Measurements from ENCODE around the gene GHDC. TPM values are rescaled to one million over a fixed set of nuclear protein-coding genes. Genes with fewer than 3 reads are reported as not detected.
A peak's percentile ranks its signal among the peaks of the same experiment; 100 is the strongest.
"Not testable (repeated sequence)": the region's sequence is repeated elsewhere in the genome, so short reads cannot be mapped to it uniquely, and the experiment has no call there.

The GHDC gene
- total and polyA plus RNA-seq, 2 donors (not counting 3 experiments of a cell fraction or from before 2014, with no cell fraction given): 9.8 to 11.2 TPM

- Histone ChIP-seq H3K27me3 (ENCODE audit: control insufficient read depth in 2 of 2, insufficient read depth in 2 of 2, low read length in 2 of 2) (no peaks in the 10 kb centered on the region), H3K9me3 (replicated peaks; ENCODE audit: control insufficient read depth, insufficient read depth, low read length) (no peaks in the 10 kb centered on the region), H3K4me1 (ENCODE audit: control insufficient read depth, extremely low read depth, insufficient read depth, low read length) (peaks cover 1% of the 10 kb centered on the region), H2AFZ (ENCODE audit: low read depth, low read length) (no peak overlapping the region), H3K9me1 (replicated peaks; ENCODE audit: control insufficient read depth, extremely low read depth, insufficient read depth, low read length) (no peaks in the 10 kb centered on the region), H3K79me2 (ENCODE audit: control insufficient read depth, insufficient read depth, low read length) (no peaks in the 10 kb centered on the region), H3K36me3 (ENCODE audit: control insufficient read depth in 2 of 2, extremely low read depth in 1 of 2, insufficient read depth in 2 of 2, low read length in 2 of 2) (peaks cover 5 to 29% of the 10 kb centered on the region in 2 experiments), H3K4me3 (replicated peaks in 1 of 3; ENCODE audit: insufficient read depth in 1 of 3, low read depth in 1 of 3, low read length in 3 of 3) (no peak overlapping the region), H3K27ac (ENCODE audit: insufficient read depth, low read depth, low read length) (no peak overlapping the region), H3K4me2 (ENCODE audit: insufficient read depth, low read length) (no peak overlapping the region), H3K9ac (replicated peaks; ENCODE audit: extremely low read depth, insufficient read depth, low read length) (no peak overlapping the region), H4K20me1 (replicated peaks; ENCODE audit: control insufficient read depth, extremely low read depth, insufficient read depth, low read length) (no peaks in the 10 kb centered on the region)
- ChIA-PET POLR2A (interaction anchor here (0.6 to 0.7 kb wide), 4 partner anchors 88 to 305 kb away, joined by 3 to 7 read pairs (median 4); no protein-coding TSS in a partner anchor), CTCF (interaction anchor here (0.6 to 2.8 kb wide), 80 partner anchors 9 to 975 kb away, joined by 3 to 107 read pairs (median 5); partner anchors contain the start of genes CAVIN1, GHDC, KCNH4 and ODAD4)
- TF ChIP-seq POLR2AphosphoS5 (IDR thresholded peaks at IDR 0.05; ENCODE audit: insufficient read depth, low read depth, low read length) (no peak), GATA2 (IDR thresholded peaks at IDR 0.05; ENCODE audit: insufficient read depth, insufficient read length, low read depth, low read length) (no peak), MYC (IDR thresholded peaks at IDR 0.05; ENCODE audit: low read depth, low read length) (no peak), CTCF (IDR thresholded peaks at IDR 0.05; ENCODE audit: extremely low read depth in 1 of 2, insufficient read depth in 1 of 2, low read depth in 1 of 2, low read length in 2 of 2) (peak; percentile 78 to 86), FOS (IDR thresholded peaks at IDR 0.05; ENCODE audit: borderline replicate concordance, insufficient read depth, low read length) (no peak)
- peak; percentile 84 for FAIRE-seq
- intact Hi-C loops (cut with micrococcal nuclease) (loop anchor here (1.0 to 5.0 kb wide), 5 partner anchors 53 to 305 kb away; no protein-coding TSS in a partner anchor), dilution Hi-C loops (cut with MboI; ENCODE audit: extremely low pct_ligation_motif_present, low sequenced_read_pairs) (no loop called here)
- no TSS peak for BruUV-seq (replicated peaks)
- peak; percentile 77 for DNase-seq (ENCODE audit: low read depth, low spot score)
Observed at GRCh38 chr17:42221886-42222745, 27.8 kb upstream of the GHDC start.

- H3K79me2 ChIP-seq (ENCODE audit: control insufficient read depth, insufficient read depth, low read length); H3K9me1 ChIP-seq (replicated peaks; ENCODE audit: control insufficient read depth, extremely low read depth, insufficient read depth, low read length); CTCF ChIA-PET; H3K4me1 ChIP-seq (ENCODE audit: control insufficient read depth, extremely low read depth, insufficient read depth, low read length); BruUV-seq (replicated peaks); H3K4me3 ChIP-seq (replicated peaks in 1 of 3; ENCODE audit: insufficient read depth in 1 of 3, low read depth in 1 of 3, low read length in 3 of 3); H2AFZ ChIP-seq (ENCODE audit: low read depth, low read length); dilution Hi-C loops (cut with MboI; ENCODE audit: extremely low pct_ligation_motif_present, low sequenced_read_pairs); H3K9me3 ChIP-seq (replicated peaks; ENCODE audit: control insufficient read depth, insufficient read depth, low read length); H3K27me3 ChIP-seq (ENCODE audit: control insufficient read depth in 2 of 2, insufficient read depth in 2 of 2, low read length in 2 of 2); H4K20me1 ChIP-seq (replicated peaks; ENCODE audit: control insufficient read depth, extremely low read depth, insufficient read depth, low read length); FAIRE-seq; H3K27ac ChIP-seq (ENCODE audit: insufficient read depth, low read depth, low read length); POLR2A ChIA-PET; H3K9ac ChIP-seq (replicated peaks; ENCODE audit: extremely low read depth, insufficient read depth, low read length); H3K4me2 ChIP-seq (ENCODE audit: insufficient read depth, low read length); intact Hi-C loops (cut with micrococcal nuclease); DNase-seq (ENCODE audit: low read depth, low spot score): not testable (repeated sequence)
- peaks cover 9 to 27% of the 10 kb centered on the region in 2 experiments for H3K36me3 ChIP-seq (ENCODE audit: control insufficient read depth in 2 of 2, extremely low read depth in 1 of 2, insufficient read depth in 2 of 2, low read length in 2 of 2)
Observed at GRCh38 chr17:42219280-42219679, 25.0 kb upstream of the GHDC start.

Data from endothelial cell of umbilical vein (primary cell).